Measurements from ENCODE around the gene PAK1IP1. TPM values are rescaled to one million over a fixed set of nuclear protein-coding genes. Genes with fewer than 3 reads are reported as not detected.
"Not testable (repeated sequence)": the region's sequence is repeated elsewhere in the genome, so short reads cannot be mapped to it uniquely, and the experiment has no call there.

PAK1IP1 gene, protein sequence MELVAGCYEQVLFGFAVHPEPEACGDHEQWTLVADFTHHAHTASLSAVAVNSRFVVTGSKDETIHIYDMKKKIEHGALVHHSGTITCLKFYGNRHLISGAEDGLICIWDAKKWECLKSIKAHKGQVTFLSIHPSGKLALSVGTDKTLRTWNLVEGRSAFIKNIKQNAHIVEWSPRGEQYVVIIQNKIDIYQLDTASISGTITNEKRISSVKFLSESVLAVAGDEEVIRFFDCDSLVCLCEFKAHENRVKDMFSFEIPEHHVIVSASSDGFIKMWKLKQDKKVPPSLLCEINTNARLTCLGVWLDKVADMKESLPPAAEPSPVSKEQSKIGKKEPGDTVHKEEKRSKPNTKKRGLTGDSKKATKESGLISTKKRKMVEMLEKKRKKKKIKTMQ
- 12.2 and 16.7 TPM in 2 replicates for total RNA-seq (2014; rRNA removed; shearing (Covaris generic))

DNA sequence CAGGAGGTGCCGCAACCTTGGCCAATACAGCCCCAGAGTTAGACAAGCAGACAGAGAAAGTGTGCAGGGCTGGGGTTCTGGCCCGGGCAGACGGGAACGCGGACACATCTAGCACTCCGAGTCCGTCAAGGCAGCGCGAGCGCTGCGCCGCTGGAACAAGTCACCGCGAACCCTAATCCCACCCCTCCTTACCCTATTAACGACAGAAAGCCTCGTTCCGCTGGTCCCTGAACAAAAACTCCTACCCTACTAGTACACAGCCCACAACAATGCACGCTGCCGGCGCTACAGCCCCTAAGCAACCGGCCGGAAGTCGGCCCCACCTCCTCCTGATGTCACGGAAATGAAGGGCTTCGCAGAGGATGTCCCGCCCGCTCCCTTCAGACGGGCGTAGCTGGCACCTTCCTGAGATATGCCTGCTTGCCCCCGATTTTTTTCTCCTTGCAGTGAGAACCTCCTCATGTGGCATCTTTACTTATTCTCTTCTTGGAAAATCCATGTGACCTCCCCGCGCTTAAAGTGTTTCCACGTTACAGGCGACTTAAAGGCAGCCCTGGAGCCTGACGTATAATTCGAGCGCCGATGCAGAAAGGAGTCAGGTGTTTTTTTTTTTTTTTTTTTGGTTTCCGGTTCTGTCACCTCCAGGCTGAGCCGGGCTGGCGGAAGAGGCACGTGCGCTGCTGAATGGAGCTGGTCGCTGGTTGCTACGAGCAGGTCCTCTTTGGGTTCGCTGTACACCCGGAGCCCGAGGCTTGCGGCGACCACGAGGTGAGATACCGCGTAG lies at the start of gene PAK1IP1, which contains the start of gene C6orf52:
TSS of gene PAK1IP1 (plus strand) at position 671 of the 784 bp plus-strand sequence. CDS start at position 685, 14 bp downstream.
TSS of gene C6orf52 (minus strand) at position 315 of the 784 bp plus-strand sequence. CDS start 7,066 bp downstream, outside the sequence.
- DNase-seq (ENCODE audit: low spot score): peak; percentile 94

DNA sequence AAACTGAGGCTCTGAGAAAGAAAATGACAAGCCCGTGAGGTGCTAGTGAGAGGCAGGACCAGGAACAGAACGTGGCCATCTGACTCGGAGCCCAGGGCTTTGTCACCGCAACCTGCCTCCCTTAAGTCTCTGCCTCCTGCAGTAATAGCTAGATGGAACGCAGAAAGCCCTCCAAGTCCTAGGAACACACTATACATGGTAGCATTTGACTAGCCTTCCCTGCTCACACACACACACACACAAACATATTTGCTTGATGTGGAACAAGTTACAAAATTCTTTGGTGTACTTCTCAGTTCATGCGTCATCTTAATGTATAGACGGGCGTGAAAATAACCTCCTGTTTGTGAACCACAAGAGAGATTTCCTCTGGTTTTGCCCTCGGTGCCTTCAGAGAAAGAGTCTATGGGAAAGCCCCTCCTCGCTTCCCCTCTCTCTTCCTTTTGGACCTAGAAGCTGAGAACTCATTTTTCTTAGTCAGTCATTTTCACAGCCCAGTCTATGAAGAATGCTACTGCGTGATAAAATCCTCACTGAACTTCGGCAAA lies 39.2 kb upstream of the PAK1IP1 start:
- DNase-seq (ENCODE audit: low spot score): no peak

DNA sequence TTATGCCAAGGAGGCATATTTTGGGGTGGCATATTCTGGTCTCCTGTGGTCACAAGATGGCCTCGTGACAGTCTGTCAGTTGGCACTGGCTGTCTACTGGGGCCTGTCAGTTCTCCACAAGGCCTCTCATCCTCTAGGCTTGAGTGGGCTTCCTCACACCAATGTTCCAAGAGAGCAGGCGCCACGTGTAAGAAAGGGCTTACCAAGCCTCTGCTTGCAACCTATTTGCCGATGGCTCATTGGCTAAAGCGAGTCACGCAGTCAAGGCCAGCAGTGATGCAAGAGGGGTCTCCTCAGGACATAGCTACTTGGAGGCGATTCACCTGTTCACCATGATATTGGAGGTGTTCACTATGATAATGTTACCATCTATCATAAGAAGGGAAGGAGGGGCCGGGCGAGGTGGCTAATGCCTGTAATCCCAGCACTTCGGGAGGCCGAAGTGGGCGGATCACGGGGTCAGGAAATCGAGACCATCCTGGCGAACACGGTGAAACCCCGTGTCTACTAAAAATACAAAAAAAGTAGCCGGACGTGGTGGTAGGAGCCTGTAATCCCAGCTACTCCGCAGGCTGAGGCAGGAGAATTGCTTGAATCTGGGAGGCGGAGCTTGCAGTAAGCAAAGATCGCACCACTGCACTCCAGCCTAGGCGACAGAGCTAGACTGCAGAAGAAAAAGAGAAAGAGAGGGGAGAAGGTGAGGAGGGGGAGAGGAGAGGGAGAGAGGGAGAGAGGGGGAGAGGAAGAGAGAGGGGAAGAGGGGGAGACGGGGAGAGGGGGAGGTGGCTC lies 35.7 kb upstream of the PAK1IP1 start:
- DNase-seq (ENCODE audit: low spot score): no peak

GRCh38 chr6:10659699-10660348 lies 34.9 kb upstream of the PAK1IP1 start:
- no peak for DNase-seq (ENCODE audit: low spot score)

DNA sequence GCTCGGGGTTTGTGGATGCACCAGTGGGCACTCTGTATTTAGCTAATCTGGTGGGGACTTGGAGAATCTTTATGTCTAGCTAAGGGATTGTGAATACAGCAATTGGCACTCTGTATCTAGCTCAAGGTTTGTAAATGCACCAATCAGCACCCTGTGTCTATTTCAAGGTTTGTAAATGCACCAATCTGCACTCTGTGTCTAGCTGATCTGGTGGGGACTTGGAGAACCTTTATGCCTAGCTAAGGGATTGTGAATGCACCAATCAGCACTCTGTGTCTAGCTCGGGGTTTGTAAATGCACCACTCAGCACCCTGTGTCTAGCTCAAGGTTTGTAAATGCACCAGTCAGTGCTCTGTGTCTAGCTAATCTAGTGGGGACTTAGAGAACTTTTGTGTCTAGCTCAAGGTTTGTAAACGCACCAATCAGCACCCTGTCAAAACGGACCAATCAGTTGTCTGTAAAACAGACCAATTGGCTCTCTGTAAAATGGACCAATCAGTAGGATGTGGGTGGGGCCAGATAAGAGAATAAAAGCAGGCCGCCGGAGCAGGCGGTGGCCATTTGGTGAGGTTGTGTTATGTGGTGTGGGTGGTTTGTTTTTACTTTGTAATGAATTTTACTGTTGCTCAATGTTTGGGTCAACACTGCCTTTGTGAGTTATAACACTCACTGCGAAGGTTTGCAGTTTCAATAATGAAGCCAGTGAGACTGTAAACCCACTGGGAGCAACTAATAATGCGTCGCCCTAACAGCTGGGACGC lies 34.2 kb upstream of the PAK1IP1 start:
- DNase-seq (ENCODE audit: low spot score): not testable (repeated sequence)

DNA sequence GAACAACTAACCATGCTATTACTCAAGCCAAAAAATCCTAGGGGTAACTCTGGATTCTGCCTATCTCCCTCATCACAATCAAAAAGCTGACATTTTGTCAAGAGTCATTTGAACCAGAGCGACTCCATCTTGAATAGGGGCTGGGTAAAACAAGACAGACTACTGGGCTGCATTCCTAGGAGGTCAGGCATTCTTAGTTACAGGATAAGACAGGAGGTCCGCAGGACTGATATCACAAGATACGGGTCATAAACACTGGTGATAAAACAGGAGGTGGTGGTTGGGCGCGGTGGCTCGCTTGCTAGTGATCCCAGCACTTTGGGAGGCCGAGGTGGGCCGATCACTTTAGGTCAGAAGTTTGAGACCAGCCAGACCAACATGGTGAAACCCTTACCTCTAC lies 32.6 kb upstream of the PAK1IP1 start:
- DNase-seq (ENCODE audit: low spot score): no peak

DNA sequence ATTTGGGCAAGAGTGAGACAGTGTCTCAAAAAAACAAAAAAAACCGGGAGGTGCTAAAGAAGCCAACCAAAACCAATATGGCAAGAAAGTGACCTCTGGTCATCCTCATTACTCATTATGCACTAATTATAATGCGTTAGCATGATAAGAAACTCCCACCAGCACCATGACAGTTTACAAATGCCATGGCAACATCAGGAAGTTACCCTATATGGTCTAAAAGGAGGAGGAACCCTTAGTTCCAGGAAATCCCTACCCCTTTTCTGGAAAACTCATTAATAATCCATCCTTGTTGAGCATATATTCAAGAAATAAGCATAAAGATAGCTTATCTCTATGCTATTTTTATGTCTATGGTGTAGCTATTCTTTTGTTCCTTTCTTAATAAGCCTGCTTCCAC lies 32.0 kb upstream of the PAK1IP1 start:
- DNase-seq (ENCODE audit: low spot score): no peak

GRCh38 chr6:10665595-10665994 lies 29.2 kb upstream of the PAK1IP1 start:
- DNase-seq (ENCODE audit: low spot score): not testable (repeated sequence)

DNA sequence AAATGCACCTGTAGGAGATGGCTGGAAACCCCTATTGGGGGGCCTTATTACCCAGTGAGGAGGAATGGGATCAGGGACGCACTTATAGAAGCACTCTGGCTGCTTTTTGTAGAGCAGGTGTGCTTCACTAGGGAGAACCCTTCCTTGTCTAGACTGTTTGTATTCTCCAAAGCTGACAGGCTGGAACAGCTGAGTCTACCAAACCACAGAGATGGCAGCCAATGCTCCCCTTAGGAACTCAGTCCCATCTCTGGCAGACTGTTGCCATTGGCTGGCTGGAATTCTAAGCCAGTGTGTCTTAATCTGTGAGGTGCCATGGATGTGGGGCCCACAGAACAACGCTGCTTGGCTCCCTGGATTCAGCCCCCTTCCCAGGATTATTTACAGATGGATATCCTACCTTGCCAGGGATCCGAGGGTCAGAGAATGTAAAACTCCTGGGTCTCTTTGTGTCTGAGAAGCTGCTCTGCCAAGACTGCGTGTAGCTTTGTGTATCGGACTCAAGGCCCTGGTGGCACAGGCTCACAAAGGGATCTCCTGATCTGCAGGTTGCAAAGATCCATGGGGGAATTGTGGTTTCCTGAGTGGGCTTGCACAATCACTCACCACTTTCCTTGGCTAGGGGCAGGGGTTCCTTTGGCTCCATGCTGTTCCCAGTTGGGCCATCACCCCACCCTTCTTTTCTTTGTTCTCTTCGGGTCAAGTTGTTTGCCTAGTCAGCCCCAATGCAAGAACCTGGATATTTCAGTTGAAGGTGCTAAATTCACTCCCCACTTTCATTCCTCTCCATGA lies 26.4 kb upstream of the PAK1IP1 start:
- no peak for DNase-seq (ENCODE audit: low spot score)

DNA sequence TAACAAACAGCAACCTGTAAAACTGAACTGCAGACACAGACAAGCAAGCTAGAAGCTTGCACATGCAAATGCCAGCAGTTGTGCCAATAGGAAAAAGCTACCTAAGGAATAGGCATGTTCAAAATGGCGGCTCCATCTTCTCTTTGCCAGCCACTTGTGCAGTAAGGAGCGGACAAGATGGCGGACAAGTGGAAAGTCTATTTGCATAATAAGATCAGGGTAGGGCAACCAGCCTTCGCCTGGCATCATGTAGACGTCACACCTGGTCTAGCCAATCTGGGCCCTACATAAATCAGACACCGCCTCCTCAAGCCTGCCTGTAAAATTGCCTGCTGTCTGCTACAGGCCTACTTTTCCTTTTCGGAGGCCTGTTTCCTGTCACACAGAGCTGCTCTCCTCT lies 18.4 kb upstream of the PAK1IP1 start:
- DNase-seq (ENCODE audit: low spot score): no peak

- DNase-seq (ENCODE audit: low spot score): no peak
These were observed 16.3 kb upstream of the PAK1IP1 start for GRCh38 chr6:10678456-10678855.

DNA sequence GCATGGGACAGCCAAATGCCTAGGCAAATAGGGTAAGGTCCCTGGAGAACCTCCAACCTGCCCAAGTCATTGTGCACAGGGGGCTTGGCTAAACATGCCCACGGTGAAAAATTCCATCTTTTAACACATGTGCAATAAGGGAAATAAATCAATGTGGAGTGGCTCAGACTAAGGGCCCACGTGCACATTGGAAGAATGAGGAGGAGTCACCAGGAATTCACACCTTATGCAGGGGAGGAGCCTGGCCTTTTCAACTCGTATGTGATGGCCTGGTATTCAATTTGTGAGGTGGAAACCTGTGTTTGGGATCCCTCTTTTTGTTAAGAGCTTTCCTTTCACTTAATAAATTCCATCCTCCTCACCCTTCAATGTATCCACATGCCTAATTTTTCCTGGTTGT lies 13.0 kb upstream of the PAK1IP1 start:
- no peak for DNase-seq (ENCODE audit: low spot score)

DNA sequence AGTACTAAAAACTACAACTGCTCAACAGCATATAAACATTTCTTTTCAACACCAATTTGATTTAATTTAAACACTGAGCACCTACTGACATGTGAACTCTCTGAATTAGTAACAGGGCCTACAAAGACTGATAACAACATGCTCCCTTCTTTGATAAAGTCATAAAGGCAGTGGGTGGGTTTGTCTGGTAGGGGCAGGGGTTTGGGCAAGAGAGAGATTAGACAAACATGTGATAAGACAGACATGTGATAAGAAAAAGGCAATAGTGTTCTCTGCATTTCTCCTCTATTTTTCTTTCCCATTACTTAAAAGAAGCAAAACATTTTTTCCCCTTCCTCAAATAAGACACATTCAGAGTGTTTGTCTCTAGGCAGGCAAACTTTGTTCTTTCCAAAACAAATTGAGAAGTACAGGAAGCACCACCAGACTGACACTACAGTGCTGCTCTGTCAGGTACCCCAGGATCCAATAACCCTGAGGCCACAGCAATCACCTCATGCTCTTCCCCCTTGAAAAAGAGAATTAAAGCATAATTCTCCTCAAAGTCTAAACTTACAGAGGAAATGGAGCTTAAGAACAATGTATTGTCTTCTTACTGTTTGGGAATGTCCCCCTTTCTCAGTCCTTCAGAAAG lies 12.3 kb upstream of the PAK1IP1 start:
- DNase-seq (ENCODE audit: low spot score): no peak

- no peak for DNase-seq (ENCODE audit: low spot score)
These were observed 10.2 kb upstream of the PAK1IP1 start for GRCh38 chr6:10684618-10685017.

DNA sequence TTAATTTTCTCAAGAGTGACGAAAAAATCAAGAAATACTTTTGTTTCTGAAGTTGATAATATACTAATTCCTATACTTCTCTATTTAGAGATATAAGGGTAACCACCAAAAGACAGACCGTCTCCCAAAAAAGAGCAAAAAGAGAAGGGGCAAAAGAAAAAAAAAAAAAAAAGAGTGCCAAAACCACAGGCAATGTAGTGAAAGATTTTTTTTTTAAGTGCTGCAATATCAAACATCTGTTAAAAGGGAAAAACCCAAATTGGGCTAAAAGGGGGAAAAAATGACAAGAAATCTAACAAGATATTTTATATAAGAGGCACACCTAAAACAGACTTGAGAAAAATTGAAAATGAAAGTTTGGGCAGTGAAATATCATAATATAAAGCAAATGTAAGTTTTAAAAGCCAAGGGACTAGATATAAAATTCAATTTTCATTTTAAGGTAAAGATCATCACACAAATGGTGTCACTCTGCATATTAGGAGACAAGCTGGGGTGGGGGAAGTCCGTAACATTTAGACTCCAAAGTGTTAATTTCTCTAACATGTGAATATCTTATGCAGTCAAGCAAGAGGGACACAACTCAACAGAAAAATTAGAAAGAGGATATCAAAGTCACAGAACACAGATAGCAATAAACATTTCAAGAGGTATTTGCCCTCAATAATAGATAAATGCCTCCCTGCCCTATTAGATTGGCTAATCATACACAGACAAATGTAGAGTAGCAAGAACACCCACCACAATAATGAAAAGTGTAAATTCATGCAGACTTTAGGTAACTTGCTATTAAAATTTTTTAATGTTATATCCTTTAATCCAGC lies 9.5 kb upstream of the PAK1IP1 start:
- DNase-seq (ENCODE audit: low spot score): no peak

- DNase-seq (ENCODE audit: low spot score): no peak
These were observed 7.9 kb upstream of the PAK1IP1 start for GRCh38 chr6:10686901-10687300.

- DNase-seq (ENCODE audit: low spot score): no peak
These were observed 7.2 kb upstream of the PAK1IP1 start for GRCh38 chr6:10687582-10687981.
